NCI-H748 treated with DMSO at 0.1 percent for 48 hours (cell line): ENCODE results near the gene GPC6.

Source experiments
- DNase-seq: peaks from one replicate; lab custom pipeline; 2025; lab: John Stamatoyannopoulos, UW

The GPC6 gene

DNA sequence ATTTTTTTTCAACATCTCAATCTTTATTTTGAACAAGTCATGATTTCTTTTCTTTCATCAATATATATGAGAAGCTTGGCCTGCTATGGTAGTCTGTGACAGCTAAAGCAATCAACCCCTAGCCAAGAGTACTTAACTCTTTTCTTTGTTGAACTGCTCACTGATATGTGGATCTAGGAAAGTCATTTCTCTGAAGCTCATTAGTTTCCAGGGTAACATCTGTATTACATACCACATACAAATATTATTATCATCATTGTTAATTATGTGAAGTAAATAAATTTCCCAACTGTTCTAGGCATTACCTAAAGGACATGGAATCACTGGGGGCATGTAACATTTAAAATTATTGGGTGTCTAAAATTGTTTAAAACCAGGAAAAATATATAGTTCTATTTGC lies 985.6 kb downstream of the GPC6 start:
- no peak for DNase-seq

DNA sequence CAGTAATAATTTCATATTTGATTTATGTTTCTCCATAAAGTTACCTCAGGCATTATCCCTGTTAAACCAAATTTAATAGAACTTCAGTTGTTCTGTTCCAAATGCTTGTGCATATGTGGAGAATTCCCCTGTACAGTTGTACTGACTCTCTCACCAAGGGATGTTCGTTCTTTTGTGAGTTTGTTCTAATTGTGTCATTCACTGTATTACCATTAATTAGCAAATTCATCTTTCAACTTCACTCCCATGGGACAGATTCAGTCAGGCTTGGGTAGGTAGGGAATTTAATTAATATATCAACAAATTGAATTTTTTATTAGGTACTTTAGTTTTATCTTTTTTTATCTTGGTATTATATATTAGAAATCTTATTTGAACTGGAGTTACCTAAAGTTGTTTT lies 987.5 kb downstream of the GPC6 start:
- DNase-seq: no peak

GRCh38 chr13:94214975-94215374 lies 988.4 kb downstream of the GPC6 start:
- no peak for DNase-seq

GRCh38 chr13:94216476-94216875 lies 989.9 kb downstream of the GPC6 start:
- no peak for DNase-seq

GRCh38 chr13:94217370-94217769 lies 990.8 kb downstream of the GPC6 start:
- DNase-seq: no peak

GRCh38 chr13:94218537-94218936 lies 991.9 kb downstream of the GPC6 start:
- no peak for DNase-seq

DNA sequence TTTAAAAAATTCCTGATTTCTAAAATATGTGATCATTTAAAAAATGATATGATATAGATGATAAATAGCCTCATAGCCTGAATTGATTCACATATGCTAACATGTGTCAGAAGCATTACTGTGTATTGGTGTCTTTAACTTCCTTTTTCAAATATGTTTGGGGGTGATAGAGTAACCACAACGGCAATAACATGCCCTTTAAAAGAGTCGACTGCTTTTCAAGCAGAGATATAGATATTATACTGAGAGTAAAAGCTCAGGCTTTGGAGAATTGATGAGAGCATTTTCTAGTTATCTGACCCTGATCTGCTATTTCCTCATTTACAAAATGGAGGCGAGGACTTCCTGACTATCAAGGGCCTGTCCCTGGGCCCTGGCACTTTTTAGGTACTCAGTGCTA lies 992.3 kb downstream of the GPC6 start:
- DNase-seq: no peak

GRCh38 chr13:94224670-94225069 lies 998.1 kb downstream of the GPC6 start:
- no peak for DNase-seq

DNA sequence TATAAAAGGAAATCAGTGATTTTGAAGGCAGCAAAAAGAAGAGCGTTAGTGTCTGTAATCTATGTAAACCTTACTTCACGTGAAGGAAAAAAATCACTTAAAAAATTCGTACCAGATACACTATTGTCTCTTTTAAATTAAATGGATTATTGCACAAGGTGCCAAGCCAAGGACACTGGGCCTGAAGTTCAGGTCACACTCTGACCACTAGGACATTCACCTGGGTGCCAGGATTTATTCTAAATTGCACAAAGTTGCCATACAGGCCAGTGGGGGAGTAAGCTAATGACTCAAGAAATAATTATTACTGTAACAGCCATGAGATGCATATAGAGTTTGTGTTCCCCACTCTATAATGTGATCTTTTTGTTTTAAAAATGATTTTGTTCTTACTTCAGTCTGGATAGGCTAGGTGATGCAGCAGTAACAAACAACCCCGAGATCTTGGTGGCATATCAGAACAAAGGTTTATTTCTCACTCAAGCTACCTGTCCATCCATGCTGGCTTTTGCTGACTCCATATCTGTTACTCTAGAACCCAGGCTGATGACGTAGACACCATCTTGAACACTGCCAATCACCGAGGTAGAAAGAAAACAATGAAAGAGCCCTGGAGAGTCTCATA lies 1000.8 kb downstream of the GPC6 start:
- no peak for DNase-seq

DNA sequence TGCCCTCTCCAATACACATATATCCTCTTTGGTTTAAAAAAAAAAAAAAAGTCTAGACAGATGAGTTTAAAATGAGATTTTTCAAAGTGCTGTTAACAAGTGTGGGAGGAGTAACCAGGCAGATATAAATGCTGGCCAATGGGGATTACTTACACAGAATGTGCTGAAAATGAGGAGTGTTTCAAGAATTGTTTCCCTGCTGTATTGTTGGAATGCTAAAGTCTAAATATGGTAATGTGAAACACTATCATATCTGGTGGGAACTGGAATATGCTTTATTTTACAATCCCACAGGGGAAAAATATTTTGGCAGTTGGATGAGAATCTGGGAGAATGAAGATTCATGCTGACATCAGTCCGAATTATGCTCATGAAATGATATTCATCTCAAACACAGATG lies 1002.2 kb downstream of the GPC6 start:
- no peak for DNase-seq

- DNase-seq: no peak
These were observed 1005.7 kb downstream of the GPC6 start for GRCh38 chr13:94232161-94232950.

DNA sequence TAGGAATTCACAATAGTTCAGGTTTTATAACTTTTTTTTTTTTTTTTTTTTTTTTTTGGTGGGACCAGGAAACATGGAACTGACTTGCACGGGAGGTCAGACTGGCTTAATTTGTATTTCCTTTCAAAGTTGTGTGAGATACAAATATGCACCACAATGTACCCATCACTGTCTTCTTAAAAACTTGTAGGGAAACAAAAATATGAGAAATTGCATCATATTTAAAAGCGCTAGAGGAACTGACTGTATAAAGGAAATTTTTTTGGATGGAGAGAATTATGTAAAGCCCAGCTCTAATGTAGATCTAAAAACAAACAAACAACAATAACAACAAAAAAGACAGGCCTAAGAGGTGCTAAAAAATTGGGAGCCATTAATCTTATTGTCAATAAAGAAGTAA lies 1006.3 kb downstream of the GPC6 start:
- no peak for DNase-seq

- no peak for DNase-seq
These were observed 1006.8 kb downstream of the GPC6 start for GRCh38 chr13:94233401-94233800.

DNA sequence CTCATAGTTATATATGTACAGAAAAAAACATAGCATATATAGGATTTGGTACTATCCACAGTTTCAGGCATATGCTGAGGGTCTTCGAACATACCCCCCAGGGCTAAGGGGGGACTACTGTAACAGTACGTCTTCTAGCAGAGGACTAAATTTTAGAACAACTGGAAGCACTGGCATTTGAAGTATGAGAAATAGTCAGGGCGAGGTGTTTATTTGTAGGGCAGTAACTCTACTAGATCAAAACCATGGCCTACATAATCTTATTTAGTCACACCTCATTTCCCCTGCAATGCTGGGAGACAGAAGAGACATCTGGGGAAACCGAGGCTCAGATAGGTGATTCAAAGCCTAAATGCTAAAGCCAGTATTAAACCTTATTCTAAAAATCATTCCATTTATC lies 1007.2 kb downstream of the GPC6 start:
- DNase-seq: no peak

DNA sequence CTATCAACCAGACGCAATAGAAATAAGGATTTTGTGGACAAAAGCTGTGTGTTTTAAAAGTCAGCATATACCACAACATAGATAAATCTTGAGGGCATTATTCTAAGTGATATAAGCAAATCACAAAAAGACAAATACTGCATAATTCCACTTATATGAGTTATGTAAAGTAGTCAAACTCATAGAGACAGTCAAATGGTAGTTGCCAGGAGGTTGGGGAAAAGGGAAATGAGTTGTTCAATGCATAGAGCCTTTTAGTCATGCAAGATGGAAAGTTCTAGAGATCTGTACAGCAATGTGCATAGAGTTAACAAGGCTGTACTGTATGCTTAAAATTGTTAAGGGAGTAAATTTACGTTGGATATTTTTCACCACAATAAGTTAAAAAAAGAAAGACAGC lies 1008.1 kb downstream of the GPC6 start:
- DNase-seq: no peak

DNA sequence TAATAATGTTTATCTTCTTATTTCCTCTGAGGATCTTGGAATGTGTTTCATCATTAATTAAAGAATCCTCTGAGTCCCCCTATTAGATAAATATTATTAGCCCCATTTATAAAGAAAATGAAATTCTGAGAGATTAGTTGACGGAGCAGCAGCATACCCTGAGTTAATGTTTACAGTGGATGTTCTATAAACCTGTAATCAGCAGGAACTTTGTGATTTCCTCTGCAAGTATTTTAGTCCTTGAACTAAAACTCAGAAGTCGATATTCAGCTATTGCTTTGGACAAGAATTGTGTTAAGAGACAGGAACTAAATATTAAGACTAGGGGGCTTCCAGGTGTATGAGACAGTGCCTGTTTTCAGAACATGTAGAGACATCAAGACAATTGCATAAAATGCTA lies 1009.5 kb downstream of the GPC6 start:
- no peak for DNase-seq

- no peak for DNase-seq
These were observed 1010.3 kb downstream of the GPC6 start for GRCh38 chr13:94236872-94237271.

- DNase-seq: no peak
These were observed 1012.5 kb downstream of the GPC6 start for GRCh38 chr13:94239135-94239534.

DNA sequence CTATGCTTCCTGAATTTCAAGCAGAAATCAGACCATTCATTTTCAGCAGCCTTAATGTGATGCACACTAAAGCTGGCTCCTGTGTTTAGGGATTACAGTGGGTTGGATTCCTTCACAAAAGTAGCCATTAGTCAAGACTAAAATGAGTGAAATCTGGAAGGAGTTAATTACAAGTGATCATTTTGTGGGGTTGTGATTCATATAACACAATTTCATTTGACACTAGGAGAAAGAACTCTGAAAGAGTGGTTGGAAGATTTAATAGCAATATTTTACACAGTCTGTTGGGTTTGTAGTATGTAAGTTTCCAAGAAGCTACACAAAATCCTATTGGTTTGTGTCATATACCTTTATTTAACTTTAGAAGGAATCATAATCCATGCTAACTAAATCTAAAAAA lies 1015.9 kb downstream of the GPC6 start:
- no peak for DNase-seq

DNA sequence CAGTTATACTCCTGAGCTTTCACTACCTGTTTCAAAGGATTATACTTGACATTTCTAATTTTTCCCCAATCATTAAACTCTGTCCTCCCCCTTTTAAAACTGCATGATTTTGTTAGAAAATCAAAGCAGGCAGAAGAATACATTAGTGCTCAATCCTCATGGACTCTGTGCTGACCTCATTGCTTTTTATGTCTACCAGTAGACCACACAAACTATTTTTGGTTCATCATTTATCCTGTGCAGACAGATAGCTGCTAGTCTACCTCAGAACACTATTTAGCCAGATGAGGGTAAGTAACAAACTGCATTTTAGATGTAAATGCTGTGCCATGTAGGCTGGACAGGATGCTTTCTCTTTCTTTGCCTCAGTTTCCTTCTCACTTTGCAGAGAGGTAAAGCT lies 1016.9 kb downstream of the GPC6 start:
- DNase-seq: no peak

GRCh38 chr13:94246495-94246894 lies 1019.9 kb downstream of the GPC6 start:
- no peak for DNase-seq

- DNase-seq: no peak
These were observed 1021.3 kb downstream of the GPC6 start for GRCh38 chr13:94247890-94248289.

DNA sequence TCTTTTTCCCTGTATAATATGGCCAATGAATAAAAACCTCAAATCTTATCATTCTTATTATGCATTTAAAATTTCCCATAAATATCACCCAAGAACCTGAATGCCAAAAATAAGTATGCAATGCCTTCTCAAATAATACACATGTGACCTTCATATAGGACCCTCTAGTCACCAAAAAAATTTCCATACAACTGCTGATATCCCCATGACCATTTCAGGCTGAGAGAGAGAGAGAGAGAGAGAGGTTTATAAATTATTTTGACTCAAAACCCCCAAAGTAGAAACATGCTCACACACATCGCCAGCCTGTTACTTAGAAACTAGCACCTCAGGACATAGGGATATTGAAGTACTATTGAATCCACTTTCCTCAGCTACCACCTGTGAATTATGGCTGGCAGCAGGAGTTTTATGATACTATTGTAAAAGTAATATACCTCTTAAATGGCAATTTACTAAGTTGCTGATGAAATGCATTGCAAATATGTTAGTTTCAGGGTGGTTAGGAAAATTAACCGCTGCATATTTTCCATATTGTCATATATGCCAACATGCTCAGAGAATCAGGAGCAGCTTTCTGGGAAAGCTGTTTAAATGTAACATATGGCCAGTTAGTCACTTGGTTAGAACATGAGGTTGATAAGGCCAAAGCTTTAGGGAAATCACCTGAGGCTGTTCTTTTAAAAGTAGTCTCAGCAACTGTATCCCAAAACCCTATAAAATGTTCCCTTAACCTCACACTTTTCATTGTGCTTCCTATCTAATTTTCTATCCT lies 1022.0 kb downstream of the GPC6 start:
- DNase-seq: no peak
